SU-DHL-6 (cell line): Measurements from ENCODE around the gene L2HGDH.

Source experiments
- EZH2phosphoT487 ChIP-seq: fragments of 200-600 bp; sonication (generic), shearing (Covaris generic); conservative IDR thresholded peaks from 2 replicates; pipeline ENCODE4 v1.6.1; 2018; ENCODE audit warnings: mild to moderate bottlenecking, antibody characterized with exemption, low read length, moderate library complexity, mixed read lengths
- TF ChIP-seq, protein P1 (sequence below): fragments of 200-600 bp; sonication (generic); IDR thresholded peaks from one replicate; pipeline ENCODE4 v1.5.1; 2017; ENCODE audit warnings: antibody characterized with exemption, mild to moderate bottlenecking, low read length, moderate library complexity; ENCODE audit not compliant: insufficient read depth, poor library complexity, severe bottlenecking

DNA sequence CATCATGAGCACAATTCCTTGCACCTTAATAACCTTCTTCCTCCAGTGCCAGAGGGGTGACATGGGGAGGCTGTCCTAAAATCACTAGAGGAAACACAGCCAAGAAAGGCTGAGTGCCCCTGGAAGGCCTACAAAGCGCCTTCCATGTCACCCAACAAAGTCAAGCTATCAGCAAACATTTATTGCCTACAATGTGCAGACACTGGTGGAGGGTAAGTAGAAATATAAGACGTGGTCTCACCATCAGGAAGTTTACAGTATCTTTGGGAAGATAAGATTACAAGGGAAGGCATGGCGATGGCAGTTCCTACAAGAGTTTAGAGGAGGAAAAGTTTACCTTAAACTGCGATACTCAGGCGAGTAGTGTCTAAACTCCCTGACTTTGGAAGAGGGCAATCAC lies 28.0 kb upstream of the L2HGDH start:
- TF ChIP-seq, protein P1, sequence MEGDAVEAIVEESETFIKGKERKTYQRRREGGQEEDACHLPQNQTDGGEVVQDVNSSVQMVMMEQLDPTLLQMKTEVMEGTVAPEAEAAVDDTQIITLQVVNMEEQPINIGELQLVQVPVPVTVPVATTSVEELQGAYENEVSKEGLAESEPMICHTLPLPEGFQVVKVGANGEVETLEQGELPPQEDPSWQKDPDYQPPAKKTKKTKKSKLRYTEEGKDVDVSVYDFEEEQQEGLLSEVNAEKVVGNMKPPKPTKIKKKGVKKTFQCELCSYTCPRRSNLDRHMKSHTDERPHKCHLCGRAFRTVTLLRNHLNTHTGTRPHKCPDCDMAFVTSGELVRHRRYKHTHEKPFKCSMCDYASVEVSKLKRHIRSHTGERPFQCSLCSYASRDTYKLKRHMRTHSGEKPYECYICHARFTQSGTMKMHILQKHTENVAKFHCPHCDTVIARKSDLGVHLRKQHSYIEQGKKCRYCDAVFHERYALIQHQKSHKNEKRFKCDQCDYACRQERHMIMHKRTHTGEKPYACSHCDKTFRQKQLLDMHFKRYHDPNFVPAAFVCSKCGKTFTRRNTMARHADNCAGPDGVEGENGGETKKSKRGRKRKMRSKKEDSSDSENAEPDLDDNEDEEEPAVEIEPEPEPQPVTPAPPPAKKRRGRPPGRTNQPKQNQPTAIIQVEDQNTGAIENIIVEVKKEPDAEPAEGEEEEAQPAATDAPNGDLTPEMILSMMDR, result no peak
- TF ChIP-seq EZH2phosphoT487, result no peak
